Naive thymus-derived CD4-positive, alpha-beta T cell (primary cell): ENCODE measurements around the gene PASD1. TPM values are rescaled to one million over a fixed set of nuclear protein-coding genes. Genes with fewer than 3 reads are reported as not detected.

Experiments
- ATAC-seq: fragments of 150-1000 bp; cut with Tn5 transposase; 2 replicates; pipeline ENCODE4 v1.10.0; 2021; ENCODE audit warnings: mild to moderate bottlenecking, moderate library complexity
- CTCF ChIA-PET: fragments of 350-600 bp; sonication (Branson Sonifier 250); formaldehyde crosslinking; loops from one replicate; lab custom pipeline; 2021; ENCODE audit warnings: antibody characterized with exemption; lab: Charles Lee
- POLR2A ChIA-PET: fragments of 350-600 bp; sonication (Branson Sonifier 250); formaldehyde crosslinking; loops from one replicate; lab custom pipeline; 2021; ENCODE audit warnings: antibody characterized with exemption, inconsistent platforms; lab: Charles Lee
- DNase-seq, 9 donors: peaks; one replicate each; pipeline versions ENCODE4 v3.0.0 to v3.0.0-alpha.2; 2020 to 2022; ENCODE audit warnings: mixed read lengths in 1 of 9
- H3K27ac ChIP-seq: one replicate; pipeline ENCODE4 v1.7.0; 2013; ENCODE audit warnings: mild to moderate bottlenecking, low read depth, low read length, moderate library complexity
- H3K27me3 ChIP-seq, 2 donors: one replicate each; pipeline ENCODE4 v1.7.0; 2013; ENCODE audit warnings: low read length in 2 of 2, mild to moderate bottlenecking in 2 of 2, moderate library complexity in 2 of 2; ENCODE audit not compliant: control insufficient read depth in 2 of 2, insufficient read depth in 2 of 2
- H3K36me3 ChIP-seq, 3 experiments: 1 replicate in 2 of 3; 2 replicates in 1 of 3; pipeline ENCODE4 v1.7.0; 2013; ENCODE audit warnings: low read length in 3 of 3, mild to moderate bottlenecking in 3 of 3, moderate library complexity in 1 of 3; ENCODE audit not compliant: insufficient read depth in 3 of 3, control insufficient read depth in 2 of 3
- H3K4me1 ChIP-seq, 2 donors: one replicate each; pipeline ENCODE4 v1.7.0; 2013; ENCODE audit warnings: low read length in 2 of 2, mild to moderate bottlenecking in 2 of 2, moderate library complexity in 1 of 2; ENCODE audit not compliant: control insufficient read depth in 2 of 2, insufficient read depth in 2 of 2
- H3K4me3 ChIP-seq: 2 replicates; pipeline ENCODE4 v1.7.0; 2013; ENCODE audit warnings: mild to moderate bottlenecking, low read length
- H3K9me3 ChIP-seq, 3 experiments: 1 replicate in 2 of 3; 2 replicates in 1 of 3; pipeline ENCODE4 v1.7.0; 2013; ENCODE audit warnings: low read length in 3 of 3; ENCODE audit not compliant: control insufficient read depth in 2 of 3
- H3K27ac Mint-ChIP-seq, 9 donors: one replicate each; pipeline ENCODE4 v1.8.0; 2020 to 2022; ENCODE audit warnings: mixed read lengths in 9 of 9, mild to moderate bottlenecking in 8 of 9, moderate library complexity in 5 of 9, inconsistent platforms in 2 of 9
- H3K27me3 Mint-ChIP-seq, 5 donors: one replicate each; pipeline ENCODE4 v1.8.0; 2021 to 2022; ENCODE audit warnings: mixed read lengths in 5 of 5, mild to moderate bottlenecking in 1 of 5
- H3K36me3 Mint-ChIP-seq, 5 donors: one replicate each; pipeline ENCODE4 v1.8.0; 2020 to 2022; ENCODE audit warnings: mixed read lengths in 5 of 5, mild to moderate bottlenecking in 3 of 5, inconsistent platforms in 1 of 5
- H3K4me1 Mint-ChIP-seq, 7 donors: one replicate each; pipeline ENCODE4 v1.8.0; 2020 to 2022; ENCODE audit warnings: mixed read lengths in 7 of 7, mild to moderate bottlenecking in 3 of 7, inconsistent platforms in 1 of 7
- H3K4me3 Mint-ChIP-seq, 10 donors: one replicate each; pipeline ENCODE4 v1.8.0; 2020 to 2022; ENCODE audit warnings: mild to moderate bottlenecking in 10 of 10, mixed read lengths in 10 of 10, moderate library complexity in 6 of 10, inconsistent platforms in 2 of 10
- H3K9me3 Mint-ChIP-seq, 11 donors: one replicate each; pipeline ENCODE4 v1.8.0; 2020 to 2022; ENCODE audit warnings: mixed read lengths in 11 of 11, mild to moderate bottlenecking in 4 of 11, inconsistent platforms in 1 of 11, moderate library complexity in 1 of 11
- intact Hi-C, 2 donors: fragments of 100-400 bp; cut with micrococcal nuclease; formaldehyde crosslinking; loops; one replicate each; pipeline ENCODE4 v1.15.1; 2023
- polyA plus RNA-seq, 2 donors: library from polyadenylated mRNA; unstranded; fragments of 300-500 nt; fragmentation: Illumina TruSeq; gene quantifications; one replicate each; pipeline ENCODE4 v1.2.3, GENCODE V29; 2021
- total RNA-seq, 6 experiments: library from RNA in 5 of 6; stranded (reverse) in 5 of 6; gene quantifications; 1 replicate in 5 of 6; 2 replicates in 1 of 6; pipeline ENCODE4 v1.2.3 and lab custom pipeline; 2021 to 2026

Gene PASD1
- total and polyA plus RNA-seq, 7 experiments from 2014 or later, result not detected

GRCh38 chrX:151713849-151714248, 150.4 kb downstream of the PASD1 start:
- DNase-seq, result no peak
- Mint-ChIP-seq H3K4me3 (no peak overlapping the region), H3K27me3 (peaks cover 0 to 10% (median 5%) of the 10 kb centered on the region in 5 donors), H3K36me3 (no peaks in the 10 kb centered on the region), H3K4me1 (no peaks in the 10 kb centered on the region), H3K27ac (no peak overlapping the region), H3K9me3 (no peaks in the 10 kb centered on the region)
- no peak overlapping the region for H3K27ac ChIP-seq
- no peaks in the 10 kb centered on the region for H3K36me3 ChIP-seq
- H3K4me3 ChIP-seq, result no peak overlapping the region
- ATAC-seq, result no peak
- ChIA-PET CTCF (no interaction called here), POLR2A (no interaction called here)
- H3K27me3 ChIP-seq, result no peaks in the 10 kb centered on the region
- H3K4me1 ChIP-seq, result no peaks in the 10 kb centered on the region
- intact Hi-C loops, result no loop called here
- H3K9me3 ChIP-seq, result no peaks in the 10 kb centered on the region

- no peak for DNase-seq
- no peak overlapping the region for H3K27ac Mint-ChIP-seq
Measured at GRCh38 chrX:151714362-151714761, 150.9 kb downstream of the PASD1 start.

GRCh38 chrX:151715752-151716151, 152.3 kb downstream of the PASD1 start, which contains the start of gene FATE1:
FATE1 (plus strand) TSS chrX:151716035; CDS start chrX:151716120, 85 bp downstream.
- CTCF ChIA-PET, result no interaction called here
- H3K27ac Mint-ChIP-seq, result no peak within 1 kb of the TSS
- POLR2A ChIA-PET, result no interaction called here

More at GRCh38 chrX:151714362-151714761, 150.9 kb downstream of the PASD1 start:
- peaks cover 0 to 10% (median 5%) of the 10 kb centered on the region in 5 donors for H3K27me3 Mint-ChIP-seq
- CTCF ChIA-PET, result no interaction called here
- H3K9me3 Mint-ChIP-seq, result no peaks in the 10 kb centered on the region
- Histone ChIP-seq H3K36me3 (no peaks in the 10 kb centered on the region), H3K27me3 (no peaks in the 10 kb centered on the region), H3K27ac (no peak overlapping the region), H3K4me1 (no peaks in the 10 kb centered on the region), H3K9me3 (no peaks in the 10 kb centered on the region), H3K4me3 (no peak overlapping the region)
- H3K4me3 Mint-ChIP-seq, result no peak overlapping the region
- H3K4me1 Mint-ChIP-seq, result no peaks in the 10 kb centered on the region
- H3K36me3 Mint-ChIP-seq, result no peaks in the 10 kb centered on the region
- ATAC-seq, result no peak
- intact Hi-C loops, result no loop called here
- POLR2A ChIA-PET, result no interaction called here

GRCh38 chrX:151722241-151722846, 158.9 kb downstream of the PASD1 start:
- peak overlapping the region in 1 of 9 donors; percentile 36 for H3K27ac Mint-ChIP-seq
- DNase-seq (no peak), ATAC-seq (no peak)

More at GRCh38 chrX:151715752-151716151, 152.3 kb downstream of the PASD1 start, which contains the start of gene FATE1:
- Mint-ChIP-seq H3K4me1 (no peaks in the 10 kb centered on the region), H3K27me3 (peaks cover 0 to 10% (median 5%) of the 10 kb centered on the region in 5 donors), H3K9me3 (no peaks in the 10 kb centered on the region), H3K36me3 (no peaks in the 10 kb centered on the region), H3K4me3 (no peak within 1 kb of the TSS)
- Histone ChIP-seq H3K27me3 (no peaks in the 10 kb centered on the region), H3K27ac (no peak within 1 kb of the TSS), H3K36me3 (no peaks in the 10 kb centered on the region), H3K4me3 (no peak within 1 kb of the TSS), H3K9me3 (no peaks in the 10 kb centered on the region), H3K4me1 (no peaks in the 10 kb centered on the region)
- ATAC-seq, result no peak
- intact Hi-C loops, result no loop called here
- DNase-seq, result no peak

GRCh38 chrX:151723156-151723760, 159.8 kb downstream of the PASD1 start:
- ATAC-seq, result no peak

More at GRCh38 chrX:151722241-151722846, 158.9 kb downstream of the PASD1 start:
- no peaks in the 10 kb centered on the region for H3K4me1 ChIP-seq
- Mint-ChIP-seq H3K4me3 (no peak overlapping the region), H3K36me3 (no peaks in the 10 kb centered on the region), H3K9me3 (no peaks in the 10 kb centered on the region), H3K4me1 (no peaks in the 10 kb centered on the region), H3K27me3 (no peaks in the 10 kb centered on the region)
- CTCF ChIA-PET, result no interaction called here
- no peaks in the 10 kb centered on the region for H3K9me3 ChIP-seq
- intact Hi-C loops, result loop anchor here in 1 of 2 donors (2.0 kb wide), 1 partner anchor 572 kb away; no protein-coding TSS in a partner anchor
- no peaks in the 10 kb centered on the region for H3K36me3 ChIP-seq
- H3K27ac ChIP-seq, result no peak overlapping the region
- H3K4me3 ChIP-seq, result no peak overlapping the region
- no peaks in the 10 kb centered on the region for H3K27me3 ChIP-seq
- POLR2A ChIA-PET, result no interaction called here

GRCh38 chrX:151724563-151725337, 161.3 kb downstream of the PASD1 start:
- Mint-ChIP-seq H3K4me3 (no peak overlapping the region), H3K4me1 (no peaks in the 10 kb centered on the region), H3K27me3 (no peaks in the 10 kb centered on the region), H3K9me3 (no peaks in the 10 kb centered on the region), H3K36me3 (no peaks in the 10 kb centered on the region), H3K27ac (no peak overlapping the region)
- ChIA-PET CTCF (no interaction called here), POLR2A (no interaction called here)
- ATAC-seq (no peak), DNase-seq (no peak)
- H3K27me3 ChIP-seq, result no peaks in the 10 kb centered on the region
- no peak overlapping the region for H3K4me3 ChIP-seq
- no peaks in the 10 kb centered on the region for H3K9me3 ChIP-seq
- H3K4me1 ChIP-seq, result no peaks in the 10 kb centered on the region
- H3K27ac ChIP-seq, result no peak overlapping the region
- H3K36me3 ChIP-seq, result no peaks in the 10 kb centered on the region
- intact Hi-C loops, result no loop called here

More at GRCh38 chrX:151723156-151723760, 159.8 kb downstream of the PASD1 start:
- ChIA-PET POLR2A (no interaction called here), CTCF (no interaction called here)
- H3K36me3 ChIP-seq, result no peaks in the 10 kb centered on the region
- H3K4me3 ChIP-seq, result no peak overlapping the region
- H3K9me3 ChIP-seq, result no peaks in the 10 kb centered on the region
- intact Hi-C loops, result loop anchor here in 1 of 2 donors (2.0 kb wide), 1 partner anchor 572 kb away; no protein-coding TSS in a partner anchor
- no peak overlapping the region for H3K27ac Mint-ChIP-seq
- no peaks in the 10 kb centered on the region for H3K36me3 Mint-ChIP-seq
- H3K27me3 ChIP-seq, result no peaks in the 10 kb centered on the region
- DNase-seq, result no peak
- no peak overlapping the region for H3K4me3 Mint-ChIP-seq
- H3K4me1 ChIP-seq, result no peaks in the 10 kb centered on the region
- H3K27me3 Mint-ChIP-seq, result no peaks in the 10 kb centered on the region
- no peak overlapping the region for H3K27ac ChIP-seq
- no peaks in the 10 kb centered on the region for H3K4me1 Mint-ChIP-seq
- H3K9me3 Mint-ChIP-seq, result no peaks in the 10 kb centered on the region
